ENCODE measurements around the gene ALDH16A1. TPM values are rescaled to one million over a fixed set of nuclear protein-coding genes. Genes with fewer than 3 reads are reported as not detected.
A peak's percentile ranks its signal among the peaks of the same experiment; 100 is the strongest.

ALDH16A1 gene
- total RNA-seq, 2 donors from 2014 or later, result 24.9 to 31.5 TPM

- DNase-seq, result no peak
- ATAC-seq, result no peak
- intact Hi-C loops (cut with DNase I, micrococcal nuclease), result no loop called here
Observed at GRCh38 chr19:49492573-49493405, 39.8 kb downstream of the ALDH16A1 start.

- intact Hi-C loops (cut with DNase I, micrococcal nuclease), result no loop called here
- ATAC-seq (no peak), DNase-seq (no peak)
Observed at GRCh38 chr19:49496574-49497008, 43.6 kb downstream of the ALDH16A1 start.

- DNase-seq (peak; percentile 83 to 87), ATAC-seq (peak; percentile 34)
- intact Hi-C loops (cut with DNase I, micrococcal nuclease), result no loop called here
Observed at GRCh38 chr19:49497047-49497788, 44.2 kb downstream of the ALDH16A1 start.

- ATAC-seq (no peak), DNase-seq (no peak)
- intact Hi-C loops (cut with DNase I, micrococcal nuclease), result no loop called here
Observed at GRCh38 chr19:49497789-49498103, 44.7 kb downstream of the ALDH16A1 start.

GRCh38 chr19:49498475-49498874, 45.5 kb downstream of the ALDH16A1 start:
- DNase-seq (no peak), ATAC-seq (no peak)
- intact Hi-C loops (cut with DNase I, micrococcal nuclease), result no loop called here

GRCh38 chr19:49499030-49499670, 46.1 kb downstream of the ALDH16A1 start:
- intact Hi-C loops (cut with DNase I, micrococcal nuclease), result no loop called here
- no peak for DNase-seq
- no peak for ATAC-seq

GRCh38 chr19:49502866-49503581, 50.0 kb downstream of the ALDH16A1 start:
- ATAC-seq (peak; percentile 64), DNase-seq (no peak)
- intact Hi-C loops (cut with DNase I, micrococcal nuclease), result no loop called here

- DNase-seq (no peak), ATAC-seq (no peak)
- intact Hi-C loops (cut with DNase I, micrococcal nuclease), result no loop called here
Observed at GRCh38 chr19:49503582-49503962, 50.5 kb downstream of the ALDH16A1 start.

GRCh38 chr19:49506575-49507105, 53.6 kb downstream of the ALDH16A1 start:
- intact Hi-C loops (cut with DNase I, micrococcal nuclease), result no loop called here
- peak; percentile 83 for ATAC-seq
- peak; percentile 66 to 78 for DNase-seq

- intact Hi-C loops (cut with DNase I, micrococcal nuclease), result no loop called here
- no peak for DNase-seq
- no peak for ATAC-seq
Observed at GRCh38 chr19:49507803-49508494, 54.9 kb downstream of the ALDH16A1 start.

GRCh38 chr19:49512970-49513745, 60.1 kb downstream of the ALDH16A1 start:
- intact Hi-C loops (cut with DNase I, micrococcal nuclease), result loop anchor here in 1 of 2 donors (2.0 kb wide), 1 partner anchor 34 kb away; no protein-coding TSS in a partner anchor
- peak; percentile 83 for ATAC-seq
- DNase-seq, result peak; percentile 67 to 82

GRCh38 chr19:49513746-49514118, 60.7 kb downstream of the ALDH16A1 start:
- peak; percentile 44 for ATAC-seq
- intact Hi-C loops (cut with DNase I, micrococcal nuclease), result loop anchor here in 1 of 2 donors (2.0 kb wide), 1 partner anchor 33 kb away; no protein-coding TSS in a partner anchor
- DNase-seq, result peak in 1 of 2 donors; percentile 45

- intact Hi-C loops (cut with DNase I, micrococcal nuclease), result no loop called here
- DNase-seq, result peak in 1 of 2 donors; percentile 31
- peak; percentile 43 for ATAC-seq
Observed at GRCh38 chr19:49514151-49514550, 61.1 kb downstream of the ALDH16A1 start.

GRCh38 chr19:49515767-49516166, 62.7 kb downstream of the ALDH16A1 start:
- ATAC-seq (peak; percentile 1), DNase-seq (peak; percentile 32 to 58)
- intact Hi-C loops (cut with DNase I, micrococcal nuclease), result no loop called here

GRCh38 chr19:49518033-49518432, 65.0 kb downstream of the ALDH16A1 start:
- no peak for DNase-seq
- ATAC-seq, result no peak
- intact Hi-C loops (cut with DNase I, micrococcal nuclease), result no loop called here

Measured in left colon (tissue), 2 donors.